HepG2 (cell line): ENCODE measurements around the gene SARNP. TPM values are rescaled to one million over a fixed set of nuclear protein-coding genes. Genes with fewer than 3 reads are reported as not detected.

Source experiments
- ATAC-seq: fragments of 200-7000 bp; cut with Tn5 transposase; 3 replicates; pipeline ENCODE4 v1.9.1; 2020; ENCODE audit warnings: mild to moderate bottlenecking, moderate library complexity
- BruUV-seq: library from RNA; stranded (reverse); fragments of 400-500 nt; replicated peaks from 2 replicates; lab custom pipeline; 2021; lab: Mats Ljungman, UMichigan
- CTCF ChIA-PET: fragments of 300-600 bp; formaldehyde crosslinking; extraction: SDS; loops from one replicate; lab custom pipeline; 2021; ENCODE audit warnings: low total read pairs, inconsistent platforms, low intra/inter-chr PET ratio; lab: Yijun Ruan, JAX
- POLR2A ChIA-PET: fragments of 350-600 bp; sonication (Branson Sonifier 250); formaldehyde crosslinking; loops from one replicate; lab custom pipeline; 2020; ENCODE audit warnings: antibody characterized with exemption, inconsistent platforms; lab: Yijun Ruan, JAX
- DNase-seq: peaks from one replicate; pipeline ENCODE4 v3.0.0-alpha.2; 2015; ENCODE audit warnings: low spot score
- FAIRE-seq: peaks from 3 replicates; lab custom pipeline; 2011; peaks lifted over from hg19 to GRCh38; lab: Jason Lieb, UNC
- H2AFZ ChIP-seq: one replicate; pipeline ENCODE4 v1.6.1; 2011; ENCODE audit warnings: low read length, inconsistent platforms
- H3K27ac ChIP-seq: fragments of 300-600 bp; 3 replicates; pipeline ENCODE4 v1.8.0; 2011; ENCODE audit warnings: mixed run types, mild to moderate bottlenecking, mixed read lengths, low read length, inconsistent platforms; ENCODE audit not compliant: insufficient read depth; ENCODE audit errors: extremely low read length
- H3K27me3 ChIP-seq, 2 experiments: fragments of 200-600 bp in 1 of 2; 2 replicates in 1 of 2; 3 replicates in 1 of 2; pipeline versions ENCODE4 v1.6.0 to v1.8.0; 2011; ENCODE audit warnings: low read length in 2 of 2, mild to moderate bottlenecking in 2 of 2, moderate library complexity in 2 of 2, inconsistent platforms in 1 of 2; ENCODE audit not compliant: insufficient read depth in 2 of 2, control insufficient read depth in 1 of 2
- H3K36me3 ChIP-seq, 2 experiments: fragments of 200-600 bp in 1 of 2; replicated peaks in 1 of 2; 2 replicates in 1 of 2; 3 replicates in 1 of 2; pipeline versions ENCODE4 v1.5.1 to v1.8.0; 2011; ENCODE audit warnings: low read length in 2 of 2, inconsistent platforms in 1 of 2; ENCODE audit not compliant: insufficient read depth in 2 of 2, control insufficient read depth in 1 of 2
- H3K4me1 ChIP-seq: 2 replicates; pipeline ENCODE4 v1.5.1; 2012; ENCODE audit warnings: low read length, inconsistent platforms; ENCODE audit not compliant: insufficient read depth
- H3K4me2 ChIP-seq: 2 replicates; pipeline ENCODE4 v1.6.0; 2011; ENCODE audit warnings: low read depth, low read length, inconsistent platforms
- H3K4me3 ChIP-seq, 3 experiments: fragments of 200-600 bp in 1 of 3; sonication (generic), shearing (Covaris generic) in 1 of 3; replicated peaks in 1 of 3; 2 replicates each; pipeline ENCODE4 v1.5.1; 2011 to 2016; ENCODE audit warnings: low read length in 3 of 3, inconsistent platforms in 2 of 3, low read depth in 2 of 3, mild to moderate bottlenecking in 2 of 3, control low read depth in 1 of 3, mixed read lengths in 1 of 3; ENCODE audit not compliant: insufficient read depth in 1 of 3
- H3K79me2 ChIP-seq: one replicate; pipeline ENCODE4 v1.6.1; 2011; ENCODE audit warnings: low read length, inconsistent platforms; ENCODE audit not compliant: insufficient read depth
- H3K9ac ChIP-seq: 2 replicates; pipeline ENCODE4 v1.6.0; 2011; ENCODE audit warnings: mild to moderate bottlenecking, low read depth, low read length, inconsistent platforms; ENCODE audit not compliant: insufficient read depth
- H3K9me3 ChIP-seq: 2 replicates; pipeline ENCODE4 v1.5.1; 2012; ENCODE audit warnings: mild to moderate bottlenecking, low read length
- H4K20me1 ChIP-seq: 2 replicates; pipeline ENCODE4 v1.6.0; 2011; ENCODE audit warnings: inconsistent platforms, mild to moderate bottlenecking, low read length, moderate library complexity; ENCODE audit not compliant: insufficient read depth
- ASH2L ChIP-seq: fragments of 300-600, 200-600 bp; sonication (generic); IDR thresholded peaks from 2 replicates; pipeline ENCODE4 v1.7.0; 2017; ENCODE audit warnings: low read depth, mild to moderate bottlenecking, moderate library complexity, mixed read lengths, low read length; ENCODE audit not compliant: insufficient read length
- DMAP1 ChIP-seq: IDR thresholded peaks from 2 replicates; pipeline ENCODE4 v1.6.1; 2016
- FOSL2 ChIP-seq: sonication (generic); formaldehyde crosslinking; IDR thresholded peaks from 2 replicates; pipeline ENCODE4 v1.4.0; 2020; ENCODE audit warnings: missing genetic modification reagents
- FOXK1 ChIP-seq: sonication (generic); formaldehyde crosslinking; IDR thresholded peaks from 2 replicates; pipeline ENCODE4 v1.4.0; 2020; ENCODE audit warnings: low read depth, missing genetic modification reagents, borderline replicate concordance
- HNRNPK ChIP-seq: fragments of 200-400 bp; formaldehyde crosslinking; IDR thresholded peaks from 2 replicates; pipeline ENCODE4 v1.6.1; 2018; ENCODE audit warnings: low read length, low read depth, moderate library complexity, mild to moderate bottlenecking; ENCODE audit not compliant: poor library complexity, severe bottlenecking
- STAT5B ChIP-seq: sonication (generic); formaldehyde crosslinking; IDR thresholded peaks from 2 replicates; pipeline ENCODE4 v1.4.0; 2020; ENCODE audit warnings: missing genetic modification reagents
- SYNCRIP ChIP-seq: fragments of 200-400 bp; formaldehyde crosslinking; IDR thresholded peaks from 2 replicates; pipeline ENCODE4 v1.6.1; 2018; ENCODE audit warnings: mild to moderate bottlenecking, low read depth, low read length; ENCODE audit not compliant: insufficient read depth
- ZNF549 ChIP-seq: sonication (generic); formaldehyde crosslinking; IDR thresholded peaks from 2 replicates; pipeline ENCODE4 v1.5.0; 2020; ENCODE audit warnings: missing genetic modification reagents
- ZNF891 ChIP-seq: sonication (generic); formaldehyde crosslinking; IDR thresholded peaks from 2 replicates; pipeline ENCODE4 v1.5.0; 2020; ENCODE audit warnings: mild to moderate bottlenecking, missing genetic modification reagents
- WGBS: methylation state at CpG from one replicate; pipeline ENCODE4 v1.1.6; 2017; ENCODE audit warnings: low lambda C conversion rate; 5-methylcytosine and 5-hydroxymethylcytosine counted together
- in situ Hi-C: cut with HindIII; loops from 2 replicates; pipeline ENCODE4 v1.10.0; 2017; ENCODE audit warnings: low pct_unique_long_range_greater_than_20kb; ENCODE audit not compliant: extremely low pct_ligation_motif_present
- intact Hi-C: fragments of 100-400 bp; cut with micrococcal nuclease; formaldehyde crosslinking; loops from one replicate; pipeline ENCODE4 v1.10.0; 2022; ENCODE audit not compliant: unreplicated experiment
- polyA plus RNA-seq, 8 experiments: library from polyadenylated mRNA; depleted of rRNA in 3 of 8; stranded (reverse) in 7 of 8; unstranded in 1 of 8; fragments of >200 nt; fragmentation: Illumina TruSeq in 4 of 8; extraction: Trizol in 4 of 8; gene quantifications; 2 replicates each; pipeline versions ENCODE4 v1.2.1 to v1.2.3, GENCODE V29; 2011 to 2016; ENCODE audit warnings: low read depth in 4 of 8, missing spikeins in 1 of 8, mixed read lengths in 1 of 8; ENCODE audit not compliant: insufficient read depth in 1 of 8
- total RNA-seq, 5 experiments: library from RNA; depleted of rRNA; stranded (reverse); fragments of >200 nt; fragmentation: Illumina TruSeq; extraction: Trizol; gene quantifications; 2 replicates each; pipeline ENCODE4 v1.2.3, GENCODE V29; 2016; ENCODE audit warnings: low read depth in 1 of 5
- TF ChIP-seq, protein P1 (sequence below), 2 experiments: sonication (generic) in 1 of 2; formaldehyde crosslinking in 1 of 2; IDR thresholded peaks; 2 replicates each; pipeline versions ENCODE4 v1.6.1 to v1.9.0; 2014 to 2022; ENCODE audit warnings: antibody characterized with exemption in 1 of 2, borderline replicate concordance in 1 of 2, inconsistent platforms in 1 of 2, low read depth in 1 of 2, missing genetic modification reagents in 1 of 2
- TF ChIP-seq, protein P2 (sequence below): IDR thresholded peaks from 2 replicates; pipeline ENCODE4 v1.6.1; 2016; ENCODE audit warnings: missing biosample characterization, missing genetic modification reagents, low read depth
- TF ChIP-seq, protein P3 (sequence below): sonication (generic); formaldehyde crosslinking; IDR thresholded peaks from 2 replicates; pipeline ENCODE4 v1.4.0; 2020; ENCODE audit warnings: missing genetic modification reagents, mild to moderate bottlenecking, borderline replicate concordance
- TF ChIP-seq, protein P4 (sequence below): sonication (generic); formaldehyde crosslinking; IDR thresholded peaks from 2 replicates; pipeline ENCODE4 v1.5.1; 2020; ENCODE audit warnings: mild to moderate bottlenecking, missing genetic modification reagents, moderate library complexity

SARNP gene
- total and polyA plus RNA-seq, 2 of the 13 experiments (the other 11 are each of a cell fraction or from before 2014, with no cell fraction given) = 59.0 to 95.4 TPM

DNA sequence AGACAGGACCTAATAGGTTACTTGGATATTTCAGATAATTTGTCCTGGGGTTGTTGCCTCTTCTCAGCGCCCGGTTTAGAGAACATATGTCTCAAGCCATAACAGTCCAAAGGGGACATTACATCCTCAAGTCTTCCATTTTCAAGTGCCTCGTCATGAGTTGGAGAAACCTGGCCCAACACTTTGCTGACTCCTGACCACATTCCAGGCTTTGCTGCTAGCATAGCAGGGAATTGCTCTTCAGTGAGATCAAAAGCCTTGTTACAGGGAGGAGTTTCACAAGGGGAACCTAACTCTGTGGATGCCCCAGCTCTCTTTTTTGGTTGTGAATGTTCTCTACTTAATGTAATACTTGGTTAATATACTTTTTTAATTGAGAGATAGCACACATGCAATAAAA lies 33.4 kb upstream of the SARNP start:
- Histone ChIP-seq H3K79me2 (no peaks in the 10 kb centered on the region), H3K27ac (no peak overlapping the region), H4K20me1 (no peaks in the 10 kb centered on the region), H2AFZ (no peak overlapping the region), H3K9me3 (no peaks in the 10 kb centered on the region), H3K4me3 (no peak overlapping the region), H3K4me1 (peaks cover 15% of the 10 kb centered on the region), H3K36me3 (no peaks in the 10 kb centered on the region), H3K9ac (no peak overlapping the region), H3K27me3 (peaks cover 1 to 15% of the 10 kb centered on the region in 2 experiments; a peak in 3 of 5 replicates), H3K4me2 (no peak overlapping the region)
- BruUV-seq = no TSS peak
- no peak for DNase-seq
- CTCF ChIA-PET = no interaction called here
- POLR2A ChIA-PET = no interaction called here
- intact Hi-C loops = no loop called here
- ATAC-seq = peak; percentile 26; the same call in 1 of the 3 replicates
- FAIRE-seq = no peak
- WGBS = 12% methylated on average over 3 of the region's 3 CpGs
- in situ Hi-C loops = no loop called here
- no peak for TF ChIP-seq HNRNPK
- no peak for TF ChIP-seq ZNF891 (CRISPR knock-in tag)
- no peak for TF ChIP-seq SYNCRIP
- TF ChIP-seq STAT5B (CRISPR knock-in tag) = no peak
- TF ChIP-seq, protein P1, sequence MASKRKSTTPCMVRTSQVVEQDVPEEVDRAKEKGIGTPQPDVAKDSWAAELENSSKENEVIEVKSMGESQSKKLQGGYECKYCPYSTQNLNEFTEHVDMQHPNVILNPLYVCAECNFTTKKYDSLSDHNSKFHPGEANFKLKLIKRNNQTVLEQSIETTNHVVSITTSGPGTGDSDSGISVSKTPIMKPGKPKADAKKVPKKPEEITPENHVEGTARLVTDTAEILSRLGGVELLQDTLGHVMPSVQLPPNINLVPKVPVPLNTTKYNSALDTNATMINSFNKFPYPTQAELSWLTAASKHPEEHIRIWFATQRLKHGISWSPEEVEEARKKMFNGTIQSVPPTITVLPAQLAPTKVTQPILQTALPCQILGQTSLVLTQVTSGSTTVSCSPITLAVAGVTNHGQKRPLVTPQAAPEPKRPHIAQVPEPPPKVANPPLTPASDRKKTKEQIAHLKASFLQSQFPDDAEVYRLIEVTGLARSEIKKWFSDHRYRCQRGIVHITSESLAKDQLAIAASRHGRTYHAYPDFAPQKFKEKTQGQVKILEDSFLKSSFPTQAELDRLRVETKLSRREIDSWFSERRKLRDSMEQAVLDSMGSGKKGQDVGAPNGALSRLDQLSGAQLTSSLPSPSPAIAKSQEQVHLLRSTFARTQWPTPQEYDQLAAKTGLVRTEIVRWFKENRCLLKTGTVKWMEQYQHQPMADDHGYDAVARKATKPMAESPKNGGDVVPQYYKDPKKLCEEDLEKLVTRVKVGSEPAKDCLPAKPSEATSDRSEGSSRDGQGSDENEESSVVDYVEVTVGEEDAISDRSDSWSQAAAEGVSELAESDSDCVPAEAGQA (IDR thresholded peaks at IDR 0.05; ENCODE audit: low read depth) = no peak
- TF ChIP-seq, protein P1 (CRISPR knock-in tag; IDR thresholded peaks at IDR 0.05; ENCODE audit: borderline replicate concordance) = no peak
- TF ChIP-seq, protein P2, sequence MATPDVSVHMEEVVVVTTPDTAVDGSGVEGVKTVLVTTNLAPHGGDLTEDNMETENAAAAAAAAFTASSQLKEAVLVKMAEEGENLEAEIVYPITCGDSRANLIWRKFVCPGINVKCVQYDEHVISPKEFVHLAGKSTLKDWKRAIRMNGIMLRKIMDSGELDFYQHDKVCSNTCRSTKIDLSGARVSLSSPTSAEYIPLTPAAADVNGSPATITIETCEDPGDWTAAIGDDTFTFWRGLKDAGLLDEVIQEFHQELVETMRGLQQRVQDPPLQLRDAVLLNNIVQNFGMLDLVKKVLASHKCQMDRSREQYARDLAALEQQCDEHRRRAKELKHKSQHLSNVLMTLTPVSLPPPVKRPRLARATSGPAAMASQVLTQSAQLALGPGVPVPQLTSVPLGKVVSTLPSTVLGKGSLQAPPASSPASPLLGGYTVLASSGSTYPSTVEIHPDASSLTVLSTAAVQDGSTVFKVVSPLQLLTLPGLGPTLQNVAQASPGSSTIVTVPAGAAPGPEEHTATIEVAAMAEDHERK = no peak
- TF ChIP-seq, protein P3, sequence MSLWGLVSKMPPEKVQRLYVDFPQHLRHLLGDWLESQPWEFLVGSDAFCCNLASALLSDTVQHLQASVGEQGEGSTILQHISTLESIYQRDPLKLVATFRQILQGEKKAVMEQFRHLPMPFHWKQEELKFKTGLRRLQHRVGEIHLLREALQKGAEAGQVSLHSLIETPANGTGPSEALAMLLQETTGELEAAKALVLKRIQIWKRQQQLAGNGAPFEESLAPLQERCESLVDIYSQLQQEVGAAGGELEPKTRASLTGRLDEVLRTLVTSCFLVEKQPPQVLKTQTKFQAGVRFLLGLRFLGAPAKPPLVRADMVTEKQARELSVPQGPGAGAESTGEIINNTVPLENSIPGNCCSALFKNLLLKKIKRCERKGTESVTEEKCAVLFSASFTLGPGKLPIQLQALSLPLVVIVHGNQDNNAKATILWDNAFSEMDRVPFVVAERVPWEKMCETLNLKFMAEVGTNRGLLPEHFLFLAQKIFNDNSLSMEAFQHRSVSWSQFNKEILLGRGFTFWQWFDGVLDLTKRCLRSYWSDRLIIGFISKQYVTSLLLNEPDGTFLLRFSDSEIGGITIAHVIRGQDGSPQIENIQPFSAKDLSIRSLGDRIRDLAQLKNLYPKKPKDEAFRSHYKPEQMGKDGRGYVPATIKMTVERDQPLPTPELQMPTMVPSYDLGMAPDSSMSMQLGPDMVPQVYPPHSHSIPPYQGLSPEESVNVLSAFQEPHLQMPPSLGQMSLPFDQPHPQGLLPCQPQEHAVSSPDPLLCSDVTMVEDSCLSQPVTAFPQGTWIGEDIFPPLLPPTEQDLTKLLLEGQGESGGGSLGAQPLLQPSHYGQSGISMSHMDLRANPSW (CRISPR knock-in tag) = no peak
- no peak for TF ChIP-seq DMAP1 (CRISPR knock-in tag)
- TF ChIP-seq ZNF549 = no peak
- TF ChIP-seq, protein P4, sequence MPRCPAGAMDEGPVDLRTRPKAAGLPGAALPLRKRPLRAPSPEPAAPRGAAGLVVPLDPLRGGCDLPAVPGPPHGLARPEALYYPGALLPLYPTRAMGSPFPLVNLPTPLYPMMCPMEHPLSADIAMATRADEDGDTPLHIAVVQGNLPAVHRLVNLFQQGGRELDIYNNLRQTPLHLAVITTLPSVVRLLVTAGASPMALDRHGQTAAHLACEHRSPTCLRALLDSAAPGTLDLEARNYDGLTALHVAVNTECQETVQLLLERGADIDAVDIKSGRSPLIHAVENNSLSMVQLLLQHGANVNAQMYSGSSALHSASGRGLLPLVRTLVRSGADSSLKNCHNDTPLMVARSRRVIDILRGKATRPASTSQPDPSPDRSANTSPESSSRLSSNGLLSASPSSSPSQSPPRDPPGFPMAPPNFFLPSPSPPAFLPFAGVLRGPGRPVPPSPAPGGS = no peak
- TF ChIP-seq FOXK1 (CRISPR knock-in tag) = no peak
- no peak for TF ChIP-seq FOSL2
- TF ChIP-seq ASH2L = no peak
